ENCODE measurements around the gene TAS2R40. TPM values are rescaled to one million over a fixed set of nuclear protein-coding genes. Genes with fewer than 3 reads are reported as not detected.

Gene TAS2R40
- polyA plus RNA-seq, 1 donor from 2014 or later: not detected

- Histone ChIP-seq H3K79me2 (replicated peaks; ENCODE audit: insufficient read depth, low read length) (no peaks in the 10 kb centered on the region), H3K4me3 (ENCODE audit: low read length) (no peak overlapping the region), H4K20me1 (ENCODE audit: insufficient read depth) (no peaks in the 10 kb centered on the region), H3K9me3 (ENCODE audit: low read length) (no peaks in the 10 kb centered on the region), H3K4me2 (ENCODE audit: low read length) (no peak overlapping the region), H3K9me2 (ENCODE audit: insufficient read depth, low read length) (no peaks in the 10 kb centered on the region), H3K27me3 (ENCODE audit: insufficient read depth, low read depth, low read length) (no peaks in the 10 kb centered on the region), H3K9ac (ENCODE audit: low read length) (no peak overlapping the region), H3K36me3 (ENCODE audit: insufficient read depth, low read length) (no peaks in the 10 kb centered on the region), H3K27ac (ENCODE audit: low read length) (no peak overlapping the region), H2AFZ (ENCODE audit: low read depth, low read length) (no peak overlapping the region), H3F3A (ENCODE audit: insufficient read depth, low read length, poor library complexity, severe bottlenecking) (no peaks in the 10 kb centered on the region)
- TF ChIP-seq CTCF (IDR thresholded peaks at IDR 0.05; ENCODE audit: poor library complexity, severe bottlenecking) (no peak), EP300 (conservative IDR thresholded peaks at IDR 0.05; ENCODE audit: poor library complexity, severe bottlenecking) (no peak), RAD21 (conservative IDR thresholded peaks at IDR 0.05) (no peak), EZH2 (IDR thresholded peaks at IDR 0.05; ENCODE audit: borderline replicate concordance, insufficient read depth, low read length, poor library complexity, severe bottlenecking) (no peak), REST (IDR thresholded peaks at IDR 0.05; ENCODE audit: borderline replicate concordance) (no peak), SMC3 (conservative IDR thresholded peaks at IDR 0.05; ENCODE audit: poor library complexity) (no peak), POLR2AphosphoS5 (IDR thresholded peaks at IDR 0.05) (no peak), MXI1 (conservative IDR thresholded peaks at IDR 0.05; ENCODE audit: poor library complexity, severe bottlenecking) (no peak), TAF1 (IDR thresholded peaks at IDR 0.05; ENCODE audit: low read depth) (no peak)
Observed at GRCh38 chr7:143243111-143243510, 21.3 kb downstream of the TAS2R40 start.

GRCh38 chr7:143243614-143244013 is 21.8 kb downstream of the TAS2R40 start:
- Histone ChIP-seq H2AFZ (ENCODE audit: low read depth, low read length) (no peak overlapping the region), H3K4me2 (ENCODE audit: low read length) (no peak overlapping the region), H3K79me2 (replicated peaks; ENCODE audit: insufficient read depth, low read length) (no peaks in the 10 kb centered on the region), H3F3A (ENCODE audit: insufficient read depth, low read length, poor library complexity, severe bottlenecking) (no peaks in the 10 kb centered on the region), H3K27me3 (ENCODE audit: insufficient read depth, low read depth, low read length) (no peaks in the 10 kb centered on the region), H3K36me3 (ENCODE audit: insufficient read depth, low read length) (no peaks in the 10 kb centered on the region), H4K20me1 (ENCODE audit: insufficient read depth) (no peaks in the 10 kb centered on the region), H3K9ac (ENCODE audit: low read length) (no peak overlapping the region), H3K4me3 (ENCODE audit: low read length) (no peak overlapping the region), H3K27ac (ENCODE audit: low read length) (no peak overlapping the region), H3K9me2 (ENCODE audit: insufficient read depth, low read length) (no peaks in the 10 kb centered on the region), H3K9me3 (ENCODE audit: low read length) (no peaks in the 10 kb centered on the region)
- TF ChIP-seq REST (IDR thresholded peaks at IDR 0.05; ENCODE audit: borderline replicate concordance): no peak
- TF ChIP-seq SMC3 (conservative IDR thresholded peaks at IDR 0.05; ENCODE audit: poor library complexity): no peak
- TF ChIP-seq TAF1 (IDR thresholded peaks at IDR 0.05; ENCODE audit: low read depth): no peak
- TF ChIP-seq POLR2AphosphoS5 (IDR thresholded peaks at IDR 0.05): no peak
- no peak for TF ChIP-seq MXI1 (conservative IDR thresholded peaks at IDR 0.05; ENCODE audit: poor library complexity, severe bottlenecking)
- no peak for TF ChIP-seq CTCF (IDR thresholded peaks at IDR 0.05; ENCODE audit: poor library complexity, severe bottlenecking)
- TF ChIP-seq EP300 (conservative IDR thresholded peaks at IDR 0.05; ENCODE audit: poor library complexity, severe bottlenecking): no peak
- TF ChIP-seq RAD21 (conservative IDR thresholded peaks at IDR 0.05): no peak
- TF ChIP-seq EZH2 (IDR thresholded peaks at IDR 0.05; ENCODE audit: borderline replicate concordance, insufficient read depth, low read length, poor library complexity, severe bottlenecking): no peak
